HL-60 (cell line): ENCODE results near the gene TOGARAM2.

Experiments used
- CTCF ChIP-seq: IDR thresholded peaks from one replicate; pipeline ENCODE4 v1.5.1; 2011; ENCODE audit warnings: low read length, control low read depth, inconsistent platforms; ENCODE audit not compliant: insufficient read depth
- GABPA ChIP-seq: IDR thresholded peaks from 2 replicates; pipeline ENCODE4 v1.6.1; 2012; ENCODE audit warnings: low read depth
- POLR2AphosphoS5 ChIP-seq: IDR thresholded peaks from 2 replicates; pipeline ENCODE4 v1.6.1; 2012; ENCODE audit warnings: low read depth
- REST ChIP-seq: IDR thresholded peaks from 2 replicates; pipeline ENCODE4 v1.6.1; 2012; ENCODE audit warnings: low read depth; ENCODE audit not compliant: insufficient replicate concordance
- SPI1 ChIP-seq: IDR thresholded peaks from 2 replicates; pipeline ENCODE4 v1.6.1; 2012; ENCODE audit warnings: low read depth, mild to moderate bottlenecking, borderline replicate concordance

- TF ChIP-seq CTCF (no peak), POLR2AphosphoS5 (no peak), REST (no peak), GABPA (no peak), SPI1 (no peak)
Observed at GRCh38 chr2:29054430-29054829, 73.3 kb downstream of the TOGARAM2 start.
